SK-N-MC (cell line): ENCODE measurements around the gene ADCY5.

Source experiments
- EZH2 ChIP-seq: fragments of 200-600 bp; sonication (generic); IDR thresholded peaks from one replicate; pipeline ENCODE4 v1.6.1; 2017; ENCODE audit warnings: antibody characterized with exemption
- POLR2AphosphoS5 ChIP-seq: IDR thresholded peaks from 2 replicates; pipeline ENCODE4 v1.6.1; 2012; ENCODE audit warnings: mild to moderate bottlenecking, low read depth, low read length, borderline replicate concordance

GRCh38 chr3:123289391-123290106 lies 159.3 kb downstream of the ADCY5 start:
- TF ChIP-seq EZH2 (no peak), POLR2AphosphoS5 (no peak)
